Heart left ventricle (tissue), 13 donors: ENCODE data around the gene ANKH.

Experiments used
- CTCF ChIP-seq, 12 donors: fragments of 200-600 bp; sonication (generic) in 4 of 12; IDR thresholded peaks; one replicate each; pipeline versions ENCODE4 v1.5.0 to v1.8.0; 2018 to 2022; ENCODE audit warnings: antibody characterized with exemption in 12 of 12, mild to moderate bottlenecking in 5 of 12
- POLR2A ChIP-seq, 2 donors: fragments of 450-650 bp; IDR thresholded peaks; one replicate each; pipeline ENCODE4 v1.6.1; 2017; ENCODE audit warnings: antibody characterized with exemption in 2 of 2, mild to moderate bottlenecking in 2 of 2, moderate library complexity in 2 of 2
- donor health status: ischemic (EF 13 %, LVEDD 7.1; RV severe dilation, severe dysfunction).
- donor health status: DM: no; HTN: yes; CAD: no.
- donor health status: DM: no; HTN: no; CAD: no.
- donor health status: ischemic (EF 25% LVEDD 6.9; RV normal size, moderate dysfunction).
- donor health status: ischemic (EF 25% LVEDD 5.7; RV mildly dilated, moderate dysfunction).
- donor health status: ischemic (EF 35%, LVEDD 5.7; RV mildly dilated, moderate dysfunction).
- donor health status: nonischemic (EF 11% LVEDD 7.7; RV severe dilation, severe dysfunction).
- donor health status: DM: yes; HTN: yes; CAD: no.
- donor health status: PGD.
- donor health status: ischemic (EF 29% LVEDD 5.4; RV normal size, mild dysfunction).
- donor health status: nonischemic (EF 23%, LVEDD 6.1; RV moderate dilation, normal function).

- TF ChIP-seq CTCF (IDR thresholded peaks at IDR 0.05) (no peak), POLR2A (IDR thresholded peaks at IDR 0.05) (no peak)
These were observed 163.0 kb downstream of the ANKH start for GRCh38 chr5:14708551-14708950.
